ENCODE data around the gene PDZRN3. TPM values are rescaled to one million over a fixed set of nuclear protein-coding genes. Genes with fewer than 3 reads are reported as not detected.

Gene PDZRN3
- total and polyA plus RNA-seq, 4 donors = 0.69 to 1.8 (median 0.92) TPM

GRCh38 chr3:73500321-73500720, 124.4 kb downstream of the PDZRN3 start:
- Histone ChIP-seq H3K36me3 (ENCODE audit: control insufficient read depth in 4 of 4, insufficient read depth in 3 of 4, low read depth in 1 of 4, low read length in 3 of 4) (no peaks in the 10 kb centered on the region), H3K27ac (ENCODE audit: low read depth in 1 of 2, low read length in 2 of 2) (no peak overlapping the region), H3K9me3 (ENCODE audit: control insufficient read depth in 4 of 4, low read length in 3 of 4) (no peaks in the 10 kb centered on the region), H3K4me1 (ENCODE audit: control insufficient read depth in 4 of 4, insufficient read depth in 4 of 4, low read length in 3 of 4) (peaks cover 0 to 3% (median 0%) of the 10 kb centered on the region in 4 donors), H3K4me3 (ENCODE audit: low read depth in 1 of 3, low read length in 3 of 3) (no peak overlapping the region), H3K27me3 (ENCODE audit: control insufficient read depth in 4 of 4, insufficient read depth in 4 of 4, low read length in 3 of 4) (no peaks in the 10 kb centered on the region), H3K9ac (ENCODE audit: low read depth in 1 of 2, low read length in 2 of 2) (no peak overlapping the region)
- WGBS = 91% methylated on average over 1 of the region's 1 CpG
- no peak for TF ChIP-seq FOXA1 (IDR thresholded peaks at IDR 0.05)
- no peak for TF ChIP-seq TAF1 (conservative IDR thresholded peaks at IDR 0.05)
- no peak for TF ChIP-seq GABPA (IDR thresholded peaks at IDR 0.05 in 1 of 2, conservative IDR thresholded peaks at IDR 0.05 in 1 of 2)
- no peak for TF ChIP-seq FOXA2 (IDR thresholded peaks at IDR 0.05)
- TF ChIP-seq MAX (IDR thresholded peaks at IDR 0.05) = no peak
- TF ChIP-seq REST (IDR thresholded peaks at IDR 0.05) = no peak
- TF ChIP-seq YY1 (IDR thresholded peaks at IDR 0.05) = no peak
- no peak for TF ChIP-seq ZBTB33 (IDR thresholded peaks at IDR 0.05)
- TF ChIP-seq ATF3 (IDR thresholded peaks at IDR 0.05) = no peak
- TF ChIP-seq JUND (IDR thresholded peaks at IDR 0.05) = no peak
- TF ChIP-seq HNF4G (IDR thresholded peaks at IDR 0.05) = no peak
- no peak for TF ChIP-seq RXRA (IDR thresholded peaks at IDR 0.05)
- no peak for TF ChIP-seq HNF4A (conservative IDR thresholded peaks at IDR 0.05)
- DNase-seq (ENCODE audit: low spot score) = no peak

- H3K27ac ChIP-seq (ENCODE audit: low read depth in 1 of 2, low read length in 2 of 2) = no peak overlapping the region
- no peak for DNase-seq (ENCODE audit: low spot score)
- no peaks in the 10 kb centered on the region for H3K36me3 ChIP-seq (ENCODE audit: control insufficient read depth in 4 of 4, insufficient read depth in 3 of 4, low read depth in 1 of 4, low read length in 3 of 4)
- 98% methylated on average over 3 of the region's 3 CpGs for WGBS
- peaks cover 0 to 3% (median 0%) of the 10 kb centered on the region in 4 donors for H3K4me1 ChIP-seq (ENCODE audit: control insufficient read depth in 4 of 4, insufficient read depth in 4 of 4, low read length in 3 of 4)
- H3K4me3 ChIP-seq (ENCODE audit: low read depth in 1 of 3, low read length in 3 of 3) = no peak overlapping the region
- H3K27me3 ChIP-seq (ENCODE audit: control insufficient read depth in 4 of 4, insufficient read depth in 4 of 4, low read length in 3 of 4) = no peaks in the 10 kb centered on the region
- no peak overlapping the region for H3K9ac ChIP-seq (ENCODE audit: low read depth in 1 of 2, low read length in 2 of 2)
- H3K9me3 ChIP-seq (ENCODE audit: control insufficient read depth in 4 of 4, low read length in 3 of 4) = no peaks in the 10 kb centered on the region
- TF ChIP-seq HNF4G (IDR thresholded peaks at IDR 0.05) (no peak), SP1 (IDR thresholded peaks at IDR 0.05) (no peak), CTCF (IDR thresholded peaks at IDR 0.05; ENCODE audit: low read depth, low read length, missing input control) (no peak), TAF1 (conservative IDR thresholded peaks at IDR 0.05) (no peak), ZBTB33 (IDR thresholded peaks at IDR 0.05) (no peak)
Measured at GRCh38 chr3:73499787-73500186, 125.0 kb downstream of the PDZRN3 start.
